ENCODE measurements around the gene SWI5.

GRCh38 chr9:128247226-128247803, 28.8 kb upstream of the SWI5 start:
- TF ChIP-seq STAG1 (CRISPR knock-in tag; IDR thresholded peaks at IDR 0.05; ENCODE audit: borderline replicate concordance): no peak
- no peak for TF ChIP-seq FOXK2 (conservative IDR thresholded peaks at IDR 0.05 in 1 of 2, IDR thresholded peaks at IDR 0.05 in 1 of 2; ENCODE audit: low read depth in 2 of 2)
- no peak for TF ChIP-seq RAD21 (CRISPR knock-in tag; conservative IDR thresholded peaks at IDR 0.05 in 1 of 2, IDR thresholded peaks at IDR 0.05 in 1 of 2)
